Immature natural killer cell (primary cell): ENCODE measurements around the gene SMG6. TPM values are rescaled to one million over a fixed set of nuclear protein-coding genes. Genes with fewer than 3 reads are reported as not detected.
"Not testable (repeated sequence)": the region's sequence is repeated elsewhere in the genome, so short reads cannot be mapped to it uniquely, and the experiment has no call there.

Experiments
- DNase-seq, 3 donors: peaks; one replicate each; pipeline ENCODE4 v3.0.0; 2022; ENCODE audit warnings: mixed read lengths in 1 of 3
- H3K27ac Mint-ChIP-seq, 6 donors: one replicate each; pipeline ENCODE4 v1.8.0; 2020; ENCODE audit warnings: mixed read lengths in 6 of 6, mild to moderate bottlenecking in 5 of 6, inconsistent platforms in 4 of 6, moderate library complexity in 3 of 6
- H3K27me3 Mint-ChIP-seq, 3 donors: one replicate each; pipeline ENCODE4 v1.8.0; 2020 to 2021; ENCODE audit warnings: low read depth in 3 of 3, mild to moderate bottlenecking in 3 of 3, mixed read lengths in 3 of 3, moderate library complexity in 3 of 3, inconsistent platforms in 1 of 3
- H3K36me3 Mint-ChIP-seq, 3 donors: one replicate each; pipeline ENCODE4 v1.8.0; 2020; ENCODE audit warnings: mixed read lengths in 3 of 3, inconsistent platforms in 2 of 3, mild to moderate bottlenecking in 2 of 3
- H3K4me1 Mint-ChIP-seq, 2 donors: one replicate each; pipeline ENCODE4 v1.8.0; 2020; ENCODE audit warnings: inconsistent platforms in 2 of 2, mild to moderate bottlenecking in 2 of 2, mixed read lengths in 2 of 2, moderate library complexity in 1 of 2
- H3K4me3 Mint-ChIP-seq, 5 donors: one replicate each; pipeline ENCODE4 v1.8.0; 2020; ENCODE audit warnings: mild to moderate bottlenecking in 5 of 5, mixed read lengths in 5 of 5, inconsistent platforms in 3 of 5, moderate library complexity in 3 of 5
- H3K9me3 Mint-ChIP-seq, 6 donors: one replicate each; pipeline ENCODE4 v1.8.0; 2020; ENCODE audit warnings: mild to moderate bottlenecking in 6 of 6, mixed read lengths in 6 of 6, inconsistent platforms in 4 of 6, moderate library complexity in 3 of 6
- polyA plus RNA-seq, 3 donors: library from polyadenylated mRNA; unstranded; fragments of 300-500 nt; fragmentation: Illumina TruSeq; gene quantifications; one replicate each; pipeline ENCODE4 v1.2.3, GENCODE V29; 2021

Gene SMG6
- polyA plus RNA-seq, 3 donors from 2014 or later = 1.6 to 9.8 (median 4.7) TPM

- Mint-ChIP-seq H3K36me3 (peaks cover 16 to 24% (median 18%) of the 10 kb centered on the region in 3 donors), H3K4me3 (no peak overlapping the region), H3K4me1 (peaks cover 14 to 16% of the 10 kb centered on the region in 2 donors), H3K27me3 (no peaks in the 10 kb centered on the region), H3K9me3 (no peaks in the 10 kb centered on the region), H3K27ac (no peak overlapping the region)
- no peak for DNase-seq
Measured at GRCh38 chr17:2331303-2331702, 27.7 kb upstream of the SMG6 start.

- H3K27me3 Mint-ChIP-seq = peaks cover 0 to 1% (median under 1%) of the 10 kb centered on the region in 3 donors
- H3K4me1 Mint-ChIP-seq = no peaks in the 10 kb centered on the region
- no peaks in the 10 kb centered on the region for H3K9me3 Mint-ChIP-seq
- no peak overlapping the region for H3K4me3 Mint-ChIP-seq
- no peak for DNase-seq
- no peak overlapping the region for H3K27ac Mint-ChIP-seq
- H3K36me3 Mint-ChIP-seq = peaks cover 31 to 33% (median 32%) of the 10 kb centered on the region in 3 donors
Measured at GRCh38 chr17:2323629-2324314, 20.2 kb upstream of the SMG6 start.

GRCh38 chr17:2321399-2321798, 17.8 kb upstream of the SMG6 start:
- Mint-ChIP-seq H3K9me3 (no peaks in the 10 kb centered on the region), H3K4me1 (no peaks in the 10 kb centered on the region), H3K27ac (no peak overlapping the region), H3K4me3 (no peak overlapping the region), H3K36me3 (peaks cover 28% of the 10 kb centered on the region in 3 donors), H3K27me3 (peaks cover 0 to 2% (median 1%) of the 10 kb centered on the region in 3 donors)
- no peak for DNase-seq

GRCh38 chr17:2319051-2319450, 15.5 kb upstream of the SMG6 start:
- no peak for DNase-seq
- Mint-ChIP-seq H3K4me1 (no peaks in the 10 kb centered on the region), H3K36me3 (peaks cover 13 to 20% (median 19%) of the 10 kb centered on the region in 3 donors), H3K27ac (peak overlapping the region in 1 of 6 donors; percentile 10), H3K9me3 (no peaks in the 10 kb centered on the region), H3K4me3 (no peak overlapping the region), H3K27me3 (peaks cover 0 to 2% (median 1%) of the 10 kb centered on the region in 3 donors)

GRCh38 chr17:2317796-2318195, 14.2 kb upstream of the SMG6 start:
- peaks cover 3 to 14% (median 8%) of the 10 kb centered on the region in 3 donors for H3K36me3 Mint-ChIP-seq
- DNase-seq = no peak
- H3K27ac Mint-ChIP-seq = no peak overlapping the region
- no peaks in the 10 kb centered on the region for H3K9me3 Mint-ChIP-seq
- no peaks in the 10 kb centered on the region for H3K4me1 Mint-ChIP-seq
- peaks cover 0 to 2% (median 1%) of the 10 kb centered on the region in 3 donors for H3K27me3 Mint-ChIP-seq
- no peak overlapping the region for H3K4me3 Mint-ChIP-seq

- not testable (repeated sequence) for H3K27ac Mint-ChIP-seq, DNase-seq, H3K27me3 Mint-ChIP-seq, H3K9me3 Mint-ChIP-seq, H3K4me1 Mint-ChIP-seq, H3K4me3 Mint-ChIP-seq
- peaks cover 3 to 10% (median 8%) of the 10 kb centered on the region in 3 donors for H3K36me3 Mint-ChIP-seq
Measured at GRCh38 chr17:2316916-2317205, 13.3 kb upstream of the SMG6 start.

GRCh38 chr17:2312736-2313135, 9.2 kb upstream of the SMG6 start:
- H3K27me3 Mint-ChIP-seq = peaks cover 0 to 1% (median 0%) of the 10 kb centered on the region in 3 donors

GRCh38 chr17:2309338-2310154, 6.0 kb upstream of the SMG6 start:
- Mint-ChIP-seq H3K9me3 (no peaks in the 10 kb centered on the region), H3K36me3 (peaks cover 0 to 4% (median 0%) of the 10 kb centered on the region in 3 donors), H3K27ac (peak overlapping the region in 2 of 6 donors; percentile 2 to 14), H3K4me1 (peaks cover 14 to 27% of the 10 kb centered on the region in 2 donors), H3K4me3 (no peak overlapping the region), H3K27me3 (peaks cover 0 to 3% (median 2%) of the 10 kb centered on the region in 3 donors)
- no peak for DNase-seq

More at GRCh38 chr17:2312736-2313135, 9.2 kb upstream of the SMG6 start:
- no peak overlapping the region for H3K27ac Mint-ChIP-seq
- no peak overlapping the region for H3K4me3 Mint-ChIP-seq
- no peaks in the 10 kb centered on the region for H3K9me3 Mint-ChIP-seq
- peaks cover 0 to 4% (median 3%) of the 10 kb centered on the region in 3 donors for H3K36me3 Mint-ChIP-seq
- peaks cover 0 to 7% of the 10 kb centered on the region in 2 donors for H3K4me1 Mint-ChIP-seq
- DNase-seq = no peak

GRCh38 chr17:2304931-2305330, 1.3 kb upstream of the SMG6 start:
- peaks cover 37 to 53% of the 10 kb centered on the region in 2 donors for H3K4me1 Mint-ChIP-seq

GRCh38 chr17:2302778-2303203, 794 bp downstream of the SMG6 start:
- H3K36me3 Mint-ChIP-seq = peaks cover 9 to 12% (median 11%) of the 10 kb centered on the region in 3 donors

More at GRCh38 chr17:2304931-2305330, 1.3 kb upstream of the SMG6 start:
- Mint-ChIP-seq H3K36me3 (peaks cover 3 to 4% (median 3%) of the 10 kb centered on the region in 3 donors), H3K27ac (peak overlapping the region in 3 of 6 donors; percentile 27 to 64 (median 35)), H3K27me3 (peaks cover 3 to 9% (median 4%) of the 10 kb centered on the region in 3 donors), H3K9me3 (no peaks in the 10 kb centered on the region), H3K4me3 (peak overlapping the region; percentile 55 to 93 (median 67))
- no peak for DNase-seq

GRCh38 chr17:2299756-2300155, 3.8 kb downstream of the SMG6 start:
- no peak for DNase-seq
- no peaks in the 10 kb centered on the region for H3K9me3 Mint-ChIP-seq
- H3K4me3 Mint-ChIP-seq = no peak overlapping the region
- H3K27ac Mint-ChIP-seq = no peak overlapping the region
- peaks cover 20 to 35% (median 25%) of the 10 kb centered on the region in 3 donors for H3K36me3 Mint-ChIP-seq
- peaks cover 41 to 54% of the 10 kb centered on the region in 2 donors for H3K4me1 Mint-ChIP-seq
- H3K27me3 Mint-ChIP-seq = peaks cover 3 to 6% (median 4%) of the 10 kb centered on the region in 3 donors

More at GRCh38 chr17:2302778-2303203, 794 bp downstream of the SMG6 start:
- Mint-ChIP-seq H3K4me1 (peaks cover 41 to 53% of the 10 kb centered on the region in 2 donors), H3K27me3 (peaks cover 3 to 8% (median 4%) of the 10 kb centered on the region in 3 donors), H3K27ac (peak overlapping the region; percentile 72 to 93 (median 88)), H3K4me3 (peak overlapping the region; percentile 89 to 93 (median 92)), H3K9me3 (no peaks in the 10 kb centered on the region)
- DNase-seq = no peak

GRCh38 chr17:2299136-2299535, 4.4 kb downstream of the SMG6 start:
- Mint-ChIP-seq H3K27me3 (peaks cover 2 to 6% (median 4%) of the 10 kb centered on the region in 3 donors), H3K27ac (no peak overlapping the region), H3K36me3 (peaks cover 20 to 40% (median 25%) of the 10 kb centered on the region in 3 donors), H3K4me3 (no peak overlapping the region), H3K4me1 (peaks cover 40 to 53% of the 10 kb centered on the region in 2 donors), H3K9me3 (no peaks in the 10 kb centered on the region)
- no peak for DNase-seq

GRCh38 chr17:2297023-2297422, 6.6 kb downstream of the SMG6 start:
- no peaks in the 10 kb centered on the region for H3K27me3 Mint-ChIP-seq
- no peak for DNase-seq
- H3K27ac Mint-ChIP-seq = no peak overlapping the region
- H3K9me3 Mint-ChIP-seq = no peaks in the 10 kb centered on the region
- peaks cover 32 to 43% of the 10 kb centered on the region in 2 donors for H3K4me1 Mint-ChIP-seq
- H3K4me3 Mint-ChIP-seq = no peak overlapping the region
- H3K36me3 Mint-ChIP-seq = peaks cover 22 to 49% (median 26%) of the 10 kb centered on the region in 3 donors

GRCh38 chr17:2295575-2295974, 8.0 kb downstream of the SMG6 start:
- Mint-ChIP-seq H3K27ac (peak overlapping the region in 3 of 6 donors; percentile 1 to 45 (median 19)), H3K27me3 (peaks cover 0 to 2% (median 0%) of the 10 kb centered on the region in 3 donors), H3K36me3 (peaks cover 32 to 59% (median 32%) of the 10 kb centered on the region in 3 donors), H3K4me3 (no peak overlapping the region), H3K9me3 (no peaks in the 10 kb centered on the region), H3K4me1 (peaks cover 18 to 33% of the 10 kb centered on the region in 2 donors)
- no peak for DNase-seq
